B cell (primary cell): Measurements from ENCODE around the gene DPH1. TPM values are rescaled to one million over a fixed set of nuclear protein-coding genes. Genes with fewer than 3 reads are reported as not detected.

Experiments used
- ATAC-seq: fragments of 200-7000 bp; cut with Tn5 transposase; one replicate; pipeline ENCODE4 v1.10.0; 2021; ENCODE audit warnings: low read depth, mild to moderate bottlenecking, moderate number of reproducible peaks, moderate library complexity
- CTCF ChIA-PET: fragments of 350-600 bp; sonication (Branson Sonifier 250); formaldehyde crosslinking; loops from one replicate; lab custom pipeline; 2021; ENCODE audit warnings: antibody characterized with exemption, inconsistent platforms; lab: Charles Lee
- POLR2A ChIA-PET: fragments of 350-600 bp; sonication (Branson Sonifier 250); formaldehyde crosslinking; loops from one replicate; lab custom pipeline; 2021; ENCODE audit warnings: antibody characterized with exemption; lab: Charles Lee
- DNase-seq: peaks from one replicate; pipeline ENCODE4 v3.0.0; 2013
- H2AFZ ChIP-seq: 2 replicates; pipeline ENCODE4 v1.6.1; 2012; ENCODE audit warnings: mild to moderate bottlenecking, low read depth, low read length; ENCODE audit not compliant: insufficient read depth, poor library complexity, severe bottlenecking
- H3K27ac ChIP-seq, 2 donors: 1 replicate in 1 of 2; 2 replicates in 1 of 2; pipeline ENCODE4 v1.5.1; 2012 to 2013; ENCODE audit warnings: low read length in 2 of 2, mild to moderate bottlenecking in 2 of 2, moderate library complexity in 1 of 2
- H3K27me3 ChIP-seq, 4 experiments: fragments of 200-600 bp in 1 of 4; sonication (generic) in 1 of 4; replicated peaks in 1 of 4; 1 replicate in 2 of 4; 2 replicates in 2 of 4; pipeline versions ENCODE4 v1.6.1 to v1.7.0; 2013 to 2016; ENCODE audit warnings: low read length in 3 of 4, mild to moderate bottlenecking in 2 of 4, mixed read lengths in 1 of 4, moderate library complexity in 1 of 4; ENCODE audit not compliant: insufficient read depth in 4 of 4, control insufficient read depth in 3 of 4; ENCODE audit errors: control extremely low read depth in 1 of 4
- H3K36me3 ChIP-seq, 2 experiments: replicated peaks in 1 of 2; 1 replicate in 1 of 2; 2 replicates in 1 of 2; pipeline versions ENCODE4 v1.6.1 to v1.7.1; 2013; ENCODE audit warnings: low read length in 1 of 2; ENCODE audit not compliant: insufficient read depth in 2 of 2, control insufficient read depth in 1 of 2; ENCODE audit errors: control extremely low read depth in 1 of 2, extremely low read depth in 1 of 2
- H3K4me1 ChIP-seq, 2 donors: fragments of 200-600 bp in 1 of 2; sonication (generic) in 1 of 2; 1 replicate in 1 of 2; 2 replicates in 1 of 2; pipeline versions ENCODE4 v1.5.1 to v1.6.1; 2013 to 2017; ENCODE audit warnings: low read length in 2 of 2; ENCODE audit not compliant: control insufficient read depth in 2 of 2, insufficient read depth in 2 of 2
- H3K4me2 ChIP-seq: replicated peaks from 2 replicates; pipeline ENCODE3; 2012; ENCODE audit warnings: mild to moderate bottlenecking, low read depth, low read length; ENCODE audit not compliant: poor library complexity, severe bottlenecking
- H3K4me3 ChIP-seq, 5 experiments: fragments of 200-600 bp in 1 of 5; sonication (generic) in 1 of 5; 1 replicate in 3 of 5; 2 replicates in 2 of 5; pipeline versions ENCODE4 v1.5.1 to v1.7.0; 2011 to 2016; ENCODE audit warnings: low read length in 4 of 5, mild to moderate bottlenecking in 4 of 5, low read depth in 2 of 5, control low read depth in 1 of 5, moderate library complexity in 1 of 5; ENCODE audit not compliant: insufficient read depth in 1 of 5; ENCODE audit errors: control extremely low read depth in 1 of 5, extremely low read depth in 1 of 5
- H3K79me2 ChIP-seq: fragments of 200-600 bp; sonication (generic); one replicate; pipeline ENCODE4 v1.6.0; 2016; ENCODE audit warnings: low read length; ENCODE audit not compliant: control insufficient read depth, insufficient read depth
- H3K9ac ChIP-seq: fragments of 200-600 bp; sonication (generic); 2 replicates; pipeline ENCODE4 v1.6.1; 2017; ENCODE audit warnings: mild to moderate bottlenecking, low read length, moderate library complexity
- H3K9me3 ChIP-seq, 3 donors: one replicate each; pipeline versions ENCODE4 v1.6.1 to v1.7.1; 2013; ENCODE audit warnings: low read length in 2 of 3; ENCODE audit not compliant: control insufficient read depth in 2 of 3, insufficient read depth in 1 of 3; ENCODE audit errors: control extremely low read depth in 1 of 3
- H4K20me1 ChIP-seq: 2 replicates; pipeline ENCODE4 v1.6.0; 2012; ENCODE audit warnings: mild to moderate bottlenecking, low read length; ENCODE audit not compliant: insufficient read depth, control insufficient read depth, poor library complexity, severe bottlenecking
- H3K27ac Mint-ChIP-seq: one replicate; pipeline ENCODE4 v1.8.0; 2021; ENCODE audit warnings: mixed read lengths
- H3K27me3 Mint-ChIP-seq: one replicate; pipeline ENCODE4 v1.8.0; 2021; ENCODE audit warnings: mixed read lengths
- H3K4me1 Mint-ChIP-seq: one replicate; pipeline ENCODE4 v1.8.0; 2021; ENCODE audit warnings: mixed read lengths
- H3K4me3 Mint-ChIP-seq: one replicate; pipeline ENCODE4 v1.8.0; 2021; ENCODE audit warnings: mixed read lengths
- H3K9me3 Mint-ChIP-seq: one replicate; pipeline ENCODE4 v1.8.0; 2022; ENCODE audit warnings: mixed read lengths; ENCODE audit not compliant: insufficient read depth
- EZH2 ChIP-seq: IDR thresholded peaks from 2 replicates; pipeline ENCODE4 v1.6.1; 2012; ENCODE audit warnings: borderline replicate concordance, low read depth, mild to moderate bottlenecking, moderate library complexity, low read length; ENCODE audit not compliant: insufficient read depth, poor library complexity, severe bottlenecking
- WGBS: methylation state at CpG from one replicate; pipeline ENCODE4 v1.1.5; 2013; ENCODE audit warnings: missing lambda C conversion rate; ENCODE audit not compliant: insufficient coverage; 5-methylcytosine and 5-hydroxymethylcytosine counted together
- intact Hi-C: fragments of 100-400 bp; cut with micrococcal nuclease; formaldehyde crosslinking; loops from one replicate; pipeline ENCODE4 v1.10.0; 2022
- polyA plus RNA-seq: library from polyadenylated mRNA; depleted of rRNA; stranded (reverse); fragments of >200 nt; gene quantifications from 2 replicates; pipeline ENCODE4 v1.2.3, GENCODE V29; 2012
- total RNA-seq, 2 donors: library from RNA; stranded (reverse); fragments of 120-200 nt in 1 of 2; gene quantifications; 1 replicate in 1 of 2; 2 replicates in 1 of 2; pipeline versions ENCODE4 v1.2.3 to v1.2.4, GENCODE V29; 2013 to 2022
- TF ChIP-seq, protein P1 (sequence below): fragments of 200-600 bp; IDR thresholded peaks from one replicate; pipeline ENCODE4 v1.8.0; 2022; ENCODE audit warnings: antibody characterized with exemption, mild to moderate bottlenecking

Gene DPH1
- total and polyA plus RNA-seq, 2 donors (not counting 1 experiment from before 2014, with no cell fraction given): 83.6 to 105 TPM

DNA sequence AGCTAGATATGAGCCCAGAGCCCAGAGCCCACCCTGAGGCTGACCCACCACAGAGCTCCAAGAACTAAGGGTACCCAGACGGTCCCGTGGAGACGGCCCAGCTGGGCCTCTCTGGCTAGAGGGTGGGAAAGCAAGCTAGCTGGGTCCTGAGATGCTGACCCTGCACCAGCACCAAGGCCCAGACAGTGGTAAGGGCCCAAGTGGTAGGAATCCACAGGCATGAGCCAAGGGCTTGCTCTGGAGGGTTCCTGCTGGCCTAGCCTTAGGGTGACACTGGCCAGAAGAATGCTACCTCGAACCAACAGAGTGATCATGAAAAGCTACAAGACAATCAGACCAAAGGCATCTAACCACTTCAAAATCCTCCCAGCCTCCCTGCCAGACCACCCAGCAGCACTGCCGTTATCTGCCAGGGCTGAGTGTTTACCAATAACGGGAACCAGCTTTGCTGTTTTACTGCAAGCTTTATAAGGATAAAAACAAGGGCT lies 38.1 kb downstream of the DPH1 start:
- Histone ChIP-seq H3K4me2 (no peak overlapping the region), H3K79me2 (no peaks in the 10 kb centered on the region), H3K9me3 (no peaks in the 10 kb centered on the region), H4K20me1 (no peaks in the 10 kb centered on the region), H2AFZ (no peak overlapping the region), H3K4me3 (no peak overlapping the region), H3K27ac (no peak overlapping the region), H3K27me3 (no peaks in the 10 kb centered on the region), H3K9ac (no peak overlapping the region), H3K36me3 (peaks cover 2 to 21% of the 10 kb centered on the region in 2 experiments), H3K4me1 (peaks cover 20 to 46% of the 10 kb centered on the region in 2 donors)
- Mint-ChIP-seq H3K27ac (no peak overlapping the region), H3K4me3 (no peak overlapping the region), H3K9me3 (no peaks in the 10 kb centered on the region), H3K4me1 (peaks cover 50% of the 10 kb centered on the region), H3K27me3 (no peaks in the 10 kb centered on the region)
- DNase-seq (no peak), ATAC-seq (no peak)
- 75% methylated on average over 6 of the region's 6 CpGs for WGBS
- no peak for TF ChIP-seq EZH2
- TF ChIP-seq, protein P1, sequence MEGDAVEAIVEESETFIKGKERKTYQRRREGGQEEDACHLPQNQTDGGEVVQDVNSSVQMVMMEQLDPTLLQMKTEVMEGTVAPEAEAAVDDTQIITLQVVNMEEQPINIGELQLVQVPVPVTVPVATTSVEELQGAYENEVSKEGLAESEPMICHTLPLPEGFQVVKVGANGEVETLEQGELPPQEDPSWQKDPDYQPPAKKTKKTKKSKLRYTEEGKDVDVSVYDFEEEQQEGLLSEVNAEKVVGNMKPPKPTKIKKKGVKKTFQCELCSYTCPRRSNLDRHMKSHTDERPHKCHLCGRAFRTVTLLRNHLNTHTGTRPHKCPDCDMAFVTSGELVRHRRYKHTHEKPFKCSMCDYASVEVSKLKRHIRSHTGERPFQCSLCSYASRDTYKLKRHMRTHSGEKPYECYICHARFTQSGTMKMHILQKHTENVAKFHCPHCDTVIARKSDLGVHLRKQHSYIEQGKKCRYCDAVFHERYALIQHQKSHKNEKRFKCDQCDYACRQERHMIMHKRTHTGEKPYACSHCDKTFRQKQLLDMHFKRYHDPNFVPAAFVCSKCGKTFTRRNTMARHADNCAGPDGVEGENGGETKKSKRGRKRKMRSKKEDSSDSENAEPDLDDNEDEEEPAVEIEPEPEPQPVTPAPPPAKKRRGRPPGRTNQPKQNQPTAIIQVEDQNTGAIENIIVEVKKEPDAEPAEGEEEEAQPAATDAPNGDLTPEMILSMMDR: no peak
- intact Hi-C loops: no loop called here
- CTCF ChIA-PET: interaction anchor here (0.7 to 5.4 kb wide), 3 partner anchors 9 to 177 kb away, joined by 3 to 28 read pairs (median 3); partner anchors contain the start of gene HIC1
- POLR2A ChIA-PET: interaction anchor here (0.5 kb wide), 1 partner anchor 226 kb away, joined by 3 read pairs; no protein-coding TSS in a partner anchor

DNA sequence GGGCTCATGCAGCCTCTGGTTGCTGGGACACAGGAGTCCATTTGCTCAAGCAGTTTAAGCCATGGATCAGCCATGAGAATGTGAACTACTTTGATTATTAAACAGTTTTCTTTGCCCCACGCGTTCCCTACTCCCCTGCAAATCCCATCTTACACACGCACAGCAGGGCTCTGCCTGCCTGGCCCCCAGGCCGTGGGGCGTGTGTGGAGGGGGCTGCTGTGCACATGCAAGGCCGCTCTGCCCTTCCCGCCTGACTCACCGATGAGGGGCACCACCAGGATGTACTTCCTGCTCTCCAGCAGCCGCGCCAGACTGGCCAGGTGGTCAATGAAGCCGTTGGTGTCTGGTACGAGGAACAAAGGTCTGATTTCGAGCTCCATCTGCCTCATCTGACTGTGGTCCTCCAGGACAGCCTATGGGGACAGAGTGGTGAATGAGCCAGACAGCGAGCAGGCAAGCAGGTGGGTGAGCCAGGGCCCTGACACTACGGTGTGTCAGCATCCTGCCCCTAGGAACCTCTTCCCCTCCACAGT lies 38.6 kb downstream of the DPH1 start:
- DNase-seq: no peak
- CTCF ChIA-PET: interaction anchor here (0.7 to 5.4 kb wide), 3 partner anchors 10 to 176 kb away, joined by 3 to 28 read pairs (median 3); partner anchors contain the start of gene HIC1
- 63% methylated on average over 15 of the region's 15 CpGs for WGBS

More for the DNA sequence above, 38.6 kb downstream of the DPH1 start:
- H4K20me1 ChIP-seq: no peaks in the 10 kb centered on the region
- no peaks in the 10 kb centered on the region for H3K27me3 ChIP-seq
- POLR2A ChIA-PET: interaction anchor here (0.5 kb wide), 1 partner anchor 225 kb away, joined by 3 read pairs; no protein-coding TSS in a partner anchor
- peaks cover 18 to 42% of the 10 kb centered on the region in 2 donors for H3K4me1 ChIP-seq
- intact Hi-C loops: no loop called here
- no peak for ATAC-seq
- H3K4me3 ChIP-seq: no peak overlapping the region
- Mint-ChIP-seq H3K9me3 (no peaks in the 10 kb centered on the region), H3K4me1 (peaks cover 46% of the 10 kb centered on the region), H3K4me3 (no peak overlapping the region), H3K27me3 (no peaks in the 10 kb centered on the region), H3K27ac (no peak overlapping the region)
- H2AFZ ChIP-seq: no peak overlapping the region
- TF ChIP-seq EZH2: no peak
- TF ChIP-seq, protein P1: no peak
- no peaks in the 10 kb centered on the region for H3K9me3 ChIP-seq
- no peak overlapping the region for H3K9ac ChIP-seq
- H3K4me2 ChIP-seq: no peak overlapping the region
- H3K79me2 ChIP-seq: no peaks in the 10 kb centered on the region
- no peak overlapping the region for H3K27ac ChIP-seq
- H3K36me3 ChIP-seq: peaks cover 2 to 21% of the 10 kb centered on the region in 2 experiments
